AG09309 (cell line): ENCODE results near the gene MICAL3.

Experiments
- DNase-seq: peaks from one replicate; pipeline ENCODE4 v3.0.0-alpha.2; 2010; ENCODE audit warnings: low read depth
- H3K4me3 ChIP-seq: 2 replicates; pipeline ENCODE4 v1.5.1; 2011; ENCODE audit warnings: mild to moderate bottlenecking, low read depth, low read length, moderate library complexity; ENCODE audit not compliant: control insufficient read depth
- TF ChIP-seq, protein P1 (sequence below): IDR thresholded peaks from 2 replicates; pipeline ENCODE4 v1.5.1; 2011; ENCODE audit warnings: mild to moderate bottlenecking, low read depth, low read length, inconsistent platforms; ENCODE audit not compliant: insufficient read depth, control insufficient read depth; ENCODE audit errors: missing control alignments

Gene MICAL3

GRCh38 chr22:17920145-17920605 is 104.2 kb downstream of the MICAL3 start:
- no peak overlapping the region for H3K4me3 ChIP-seq
- DNase-seq = no peak
- TF ChIP-seq, protein P1, sequence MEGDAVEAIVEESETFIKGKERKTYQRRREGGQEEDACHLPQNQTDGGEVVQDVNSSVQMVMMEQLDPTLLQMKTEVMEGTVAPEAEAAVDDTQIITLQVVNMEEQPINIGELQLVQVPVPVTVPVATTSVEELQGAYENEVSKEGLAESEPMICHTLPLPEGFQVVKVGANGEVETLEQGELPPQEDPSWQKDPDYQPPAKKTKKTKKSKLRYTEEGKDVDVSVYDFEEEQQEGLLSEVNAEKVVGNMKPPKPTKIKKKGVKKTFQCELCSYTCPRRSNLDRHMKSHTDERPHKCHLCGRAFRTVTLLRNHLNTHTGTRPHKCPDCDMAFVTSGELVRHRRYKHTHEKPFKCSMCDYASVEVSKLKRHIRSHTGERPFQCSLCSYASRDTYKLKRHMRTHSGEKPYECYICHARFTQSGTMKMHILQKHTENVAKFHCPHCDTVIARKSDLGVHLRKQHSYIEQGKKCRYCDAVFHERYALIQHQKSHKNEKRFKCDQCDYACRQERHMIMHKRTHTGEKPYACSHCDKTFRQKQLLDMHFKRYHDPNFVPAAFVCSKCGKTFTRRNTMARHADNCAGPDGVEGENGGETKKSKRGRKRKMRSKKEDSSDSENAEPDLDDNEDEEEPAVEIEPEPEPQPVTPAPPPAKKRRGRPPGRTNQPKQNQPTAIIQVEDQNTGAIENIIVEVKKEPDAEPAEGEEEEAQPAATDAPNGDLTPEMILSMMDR = no peak

DNA sequence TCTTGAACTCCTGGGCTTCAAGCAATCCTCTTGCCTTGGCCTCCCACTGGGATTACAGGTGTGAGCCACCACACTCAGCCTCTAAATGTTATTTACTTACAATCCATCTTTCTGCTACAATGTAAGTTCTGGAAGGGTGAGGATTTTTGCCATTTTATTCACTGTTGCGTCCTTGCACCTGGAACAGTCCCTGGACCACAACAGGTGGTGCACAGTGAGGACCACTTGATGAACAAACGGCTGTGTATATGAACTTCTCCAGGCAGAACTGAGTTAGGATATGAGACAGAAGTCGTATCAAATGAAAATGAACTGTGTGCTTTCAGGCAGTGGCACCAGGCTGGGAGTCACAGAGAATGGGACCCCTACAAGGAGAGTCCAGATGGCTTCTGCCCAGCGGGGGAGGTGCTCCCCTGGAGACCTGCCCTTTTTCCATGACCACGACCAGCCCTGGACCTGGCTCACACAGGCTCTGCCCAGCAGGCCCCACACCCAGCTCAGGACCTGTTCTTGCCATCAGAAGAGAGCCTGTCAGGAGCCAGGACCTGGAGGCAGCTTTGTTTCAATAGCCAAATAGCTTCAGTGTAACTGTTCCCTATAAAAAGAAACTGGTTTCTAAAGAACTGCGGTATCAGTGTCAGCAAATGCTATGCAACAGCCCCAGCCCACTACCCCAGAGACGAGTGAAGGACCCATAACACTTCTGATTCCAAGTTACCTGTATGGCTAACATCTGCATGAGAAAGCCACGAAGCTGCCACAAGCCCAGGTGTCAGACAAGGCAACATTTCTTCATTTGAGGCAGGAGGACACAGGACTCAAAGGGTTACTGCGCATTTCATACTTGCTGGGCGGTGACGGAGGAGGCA is 104.9 kb downstream of the MICAL3 start:
- no peak for DNase-seq
- TF ChIP-seq, protein P1 = no peak
- no peak overlapping the region for H3K4me3 ChIP-seq

GRCh38 chr22:17918840-17919239 is 105.5 kb downstream of the MICAL3 start:
- TF ChIP-seq, protein P1 = no peak
- DNase-seq = peak; percentile 23
- no peak overlapping the region for H3K4me3 ChIP-seq

GRCh38 chr22:17917490-17917983 is 106.8 kb downstream of the MICAL3 start:
- TF ChIP-seq, protein P1 = no peak
- DNase-seq = no peak
- H3K4me3 ChIP-seq = no peak overlapping the region

- no peak for DNase-seq
- TF ChIP-seq, protein P1 = no peak
- no peak overlapping the region for H3K4me3 ChIP-seq
Measured at GRCh38 chr22:17916226-17916889, 108.0 kb downstream of the MICAL3 start.

- TF ChIP-seq, protein P1 = no peak
- DNase-seq = no peak
Measured at GRCh38 chr22:17915676-17916075, 108.7 kb downstream of the MICAL3 start.

More at GRCh38 chr22:17915676-17916075, 108.7 kb downstream of the MICAL3 start:
- H3K4me3 ChIP-seq = no peak overlapping the region
